HCT116 (cell line): Measurements from ENCODE around the gene SAP30L.

ENCODE experiments used
- CTCF ChIP-seq, 3 experiments: fragments of 200-600 bp in 1 of 3; sonication (generic) in 1 of 3; IDR thresholded peaks in 2 of 3; conservative IDR thresholded peaks in 1 of 3; 2 replicates each; pipeline ENCODE4 v1.5.1; 2012 to 2017; ENCODE audit warnings: low read depth in 2 of 3, low read length in 2 of 3, antibody characterized with exemption in 1 of 3, borderline replicate concordance in 1 of 3, control low read depth in 1 of 3, mild to moderate bottlenecking in 1 of 3, mixed read lengths in 1 of 3, mixed run types in 1 of 3, moderate library complexity in 1 of 3; ENCODE audit not compliant: insufficient read depth in 1 of 3
- POLR2AphosphoS5 ChIP-seq: IDR thresholded peaks from 2 replicates; pipeline ENCODE4 v1.6.1; 2011; ENCODE audit warnings: mild to moderate bottlenecking, low read depth, low read length, moderate library complexity
- YY1 ChIP-seq: IDR thresholded peaks from 2 replicates; pipeline ENCODE4 v1.6.1; 2011; ENCODE audit warnings: low read length, low read depth, moderate library complexity, mild to moderate bottlenecking; ENCODE audit not compliant: insufficient replicate concordance; ENCODE audit errors: extremely low read depth

GRCh38 chr5:154470137-154470536 is 24.3 kb downstream of the SAP30L start:
- TF ChIP-seq POLR2AphosphoS5 (no peak), YY1 (no peak), CTCF (IDR thresholded peaks at IDR 0.05 in 2 of 3, conservative IDR thresholded peaks at IDR 0.05 in 1 of 3; ENCODE audit: borderline replicate concordance in 1 of 3, insufficient read depth in 1 of 3, low read depth in 2 of 3, low read length in 2 of 3) (no peak)
